GM18519 (cell line): Measurements from ENCODE around the gene GP1BB.
"Not testable (repeated sequence)": the region's sequence is repeated elsewhere in the genome, so short reads cannot be mapped to it uniquely, and the experiment has no call there.

ENCODE experiments used
- ATAC-seq: cut with Tn5 transposase; IDR thresholded peaks from one replicate; pipeline ENCODE4 v1.9.1; 2021; ENCODE audit warnings: mild to moderate bottlenecking, moderate library complexity; ENCODE audit not compliant: unreplicated experiment, low FRiP score

The GP1BB gene

DNA sequence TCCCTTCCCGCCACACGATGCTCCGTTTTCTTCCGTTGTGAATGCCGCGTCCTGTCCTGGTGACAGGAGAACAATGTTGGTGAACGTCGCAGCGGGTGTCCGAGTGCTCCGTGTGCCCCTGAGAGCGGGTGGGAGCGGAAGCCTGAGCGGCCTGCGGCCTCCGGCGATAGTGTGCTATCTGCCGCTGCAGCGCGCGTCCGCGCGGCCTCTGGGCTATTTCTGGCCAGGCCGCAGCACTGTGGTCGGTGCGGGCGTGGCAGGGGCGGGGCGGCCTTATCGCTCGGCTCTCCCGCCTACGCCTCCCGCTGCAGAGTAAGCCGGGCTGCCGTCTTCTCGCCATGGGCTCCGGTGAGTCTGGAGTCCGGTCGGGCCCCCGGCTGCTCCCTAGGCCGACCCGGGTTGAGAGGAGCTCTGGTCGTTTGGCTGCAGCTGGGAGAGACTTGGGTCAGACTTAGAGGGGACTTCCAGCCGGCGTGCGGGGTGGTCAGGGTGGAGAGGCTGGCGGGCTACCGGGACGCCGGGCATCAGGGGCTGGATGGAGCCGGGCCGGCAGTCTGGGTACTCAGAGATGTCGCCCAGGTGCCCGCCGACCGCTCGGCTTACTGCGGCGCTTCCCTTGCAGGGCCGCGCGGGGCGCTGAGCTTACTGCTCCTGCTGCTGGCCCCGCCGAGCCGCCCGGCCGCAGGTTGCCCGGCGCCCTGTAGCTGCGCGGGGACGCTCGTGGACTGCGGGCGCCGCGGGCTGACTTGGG is at the start of gene GP1BB:
TSS of gene GP1BB (plus strand) at position 308 of the 751 bp plus-strand sequence. CDS start at position 339, 31 bp downstream.
- no peak for ATAC-seq

- no peak for ATAC-seq
These were observed 49.7 kb upstream of the GP1BB start for GRCh38 chr22:19673660-19674059.

DNA sequence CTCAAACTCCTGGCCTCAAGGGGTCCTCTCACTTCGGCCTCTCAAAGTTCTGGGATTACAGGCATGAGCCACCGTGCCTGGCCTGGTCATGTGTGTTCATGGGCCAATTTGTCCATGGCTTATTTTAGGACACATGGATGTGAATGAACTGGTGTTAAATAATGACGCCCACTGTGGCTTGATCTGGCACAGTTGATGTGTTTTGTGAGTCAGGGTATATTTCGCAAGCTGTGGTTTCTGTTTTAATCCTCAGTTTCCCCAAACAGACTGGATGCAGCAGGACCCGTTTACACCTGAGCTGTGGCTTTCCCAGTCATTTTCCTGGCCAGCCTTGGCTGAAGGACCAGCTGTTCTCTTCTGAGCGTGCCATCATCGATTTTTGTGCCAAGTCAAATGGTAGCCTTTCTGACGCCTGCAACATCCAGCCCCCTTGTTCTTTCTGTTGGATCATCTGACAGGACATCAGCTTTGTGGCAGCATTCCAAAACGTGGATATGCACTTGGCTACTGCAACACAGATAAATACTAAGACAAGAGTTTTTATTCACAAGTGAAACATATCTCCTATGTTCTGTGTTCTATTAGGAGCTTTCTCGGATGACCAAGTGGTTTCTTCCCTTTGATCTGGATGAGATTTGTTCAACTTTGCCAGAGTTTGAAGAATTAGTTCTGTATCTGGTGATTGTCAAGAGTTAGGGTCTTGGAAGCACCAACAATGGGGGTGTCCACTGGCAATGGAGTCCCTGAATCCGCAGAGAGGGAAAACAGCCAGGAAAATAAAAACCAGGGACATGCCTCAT is 49.0 kb upstream of the GP1BB start:
- no peak for ATAC-seq

- ATAC-seq = no peak
These were observed 48.4 kb upstream of the GP1BB start for GRCh38 chr22:19674929-19675253.

GRCh38 chr22:19675428-19675827 is 47.9 kb upstream of the GP1BB start:
- ATAC-seq = no peak

DNA sequence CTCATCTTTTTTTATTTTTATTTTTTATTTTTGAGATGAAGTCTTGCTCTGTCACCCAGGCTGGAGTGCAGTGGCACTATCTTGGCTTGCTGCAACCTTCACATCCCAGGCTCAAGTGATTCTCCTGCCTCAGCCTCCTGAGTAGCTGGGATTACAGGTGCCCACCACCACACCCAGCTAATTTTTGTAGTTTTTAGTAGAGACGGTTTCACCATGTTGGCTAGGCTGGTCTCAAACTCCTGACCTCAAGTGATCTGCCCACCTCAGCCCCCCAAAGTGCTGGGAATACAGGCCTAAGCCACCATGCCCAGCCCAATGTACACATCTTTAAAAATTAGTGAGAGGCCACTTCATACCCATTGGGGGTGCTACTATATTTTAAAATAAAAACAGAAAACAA is 46.9 kb upstream of the GP1BB start:
- ATAC-seq = not testable (repeated sequence)

- ATAC-seq = no peak
These were observed 44.3 kb upstream of the GP1BB start for GRCh38 chr22:19678949-19679521.

- no peak for ATAC-seq
These were observed 43.7 kb upstream of the GP1BB start for GRCh38 chr22:19679522-19680101.

- ATAC-seq = no peak
These were observed 43.0 kb upstream of the GP1BB start for GRCh38 chr22:19680287-19680881.

DNA sequence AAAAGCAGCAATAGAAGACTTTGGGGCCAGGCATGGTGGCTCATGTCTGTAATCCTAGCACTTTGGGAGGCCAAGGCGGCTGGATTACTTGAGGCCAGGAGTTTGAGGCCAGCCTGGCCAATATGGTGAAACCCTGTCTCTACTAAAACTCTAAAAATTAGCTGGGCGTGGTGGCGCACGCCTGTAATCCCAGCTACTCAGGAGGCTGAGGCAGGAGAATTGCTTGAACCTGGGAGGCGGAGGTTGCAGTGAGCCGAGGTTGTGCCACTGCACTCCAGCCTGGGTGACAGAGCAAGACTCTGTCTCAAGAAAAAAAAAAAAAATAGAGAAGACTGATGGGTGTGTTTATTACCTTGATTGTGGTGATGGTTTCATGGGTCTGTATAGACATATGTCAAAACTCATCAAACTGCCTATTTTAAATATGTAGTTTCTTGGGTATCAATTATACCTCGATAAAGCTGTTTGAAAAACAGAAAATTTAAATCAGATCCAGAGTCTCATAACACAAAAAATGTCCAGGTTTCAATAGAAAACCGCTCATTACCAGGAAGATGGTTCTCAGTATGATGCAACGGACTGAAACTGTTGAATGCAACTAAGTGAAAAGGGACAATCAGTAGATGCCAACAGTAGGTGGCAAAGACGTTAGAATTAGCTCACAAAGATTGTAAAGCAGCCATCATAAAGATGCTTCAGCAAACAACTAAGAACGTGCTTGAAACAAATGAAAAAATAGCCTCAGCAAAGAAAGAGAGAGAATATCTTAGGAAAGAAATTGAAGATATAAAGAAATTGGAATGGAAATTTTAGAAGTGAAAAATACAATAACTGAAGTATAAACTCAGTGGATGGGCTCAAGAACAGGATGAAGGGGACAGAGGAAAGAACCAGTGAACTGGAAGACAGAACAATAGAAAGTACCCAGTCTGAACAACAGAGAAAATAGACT is 42.2 kb upstream of the GP1BB start:
- no peak for ATAC-seq

- ATAC-seq = no peak
These were observed 41.5 kb upstream of the GP1BB start for GRCh38 chr22:19681863-19682245.

DNA sequence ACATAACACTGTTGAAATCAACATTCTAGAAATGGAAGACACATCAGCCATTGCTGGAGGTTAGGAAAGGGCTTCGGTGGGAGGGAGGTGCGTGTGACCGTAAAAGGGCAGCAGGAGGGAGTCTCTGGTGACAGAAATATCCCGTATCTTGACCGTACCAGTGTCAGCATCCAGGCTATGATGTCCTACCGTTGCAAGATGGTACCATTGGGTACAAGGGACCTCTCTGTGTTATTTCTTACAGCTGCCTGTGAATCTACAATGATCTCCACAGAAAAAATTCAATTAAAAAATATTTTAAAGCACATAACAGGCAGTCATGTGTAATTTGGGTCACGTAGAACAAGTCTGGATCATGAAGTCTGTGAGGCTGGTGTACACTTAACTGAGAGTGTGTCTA is 36.4 kb upstream of the GP1BB start:
- no peak for ATAC-seq

GRCh38 chr22:19687561-19688300 is 35.6 kb upstream of the GP1BB start:
- no peak for ATAC-seq

- no peak for ATAC-seq
These were observed 34.7 kb upstream of the GP1BB start for GRCh38 chr22:19688301-19689290.

DNA sequence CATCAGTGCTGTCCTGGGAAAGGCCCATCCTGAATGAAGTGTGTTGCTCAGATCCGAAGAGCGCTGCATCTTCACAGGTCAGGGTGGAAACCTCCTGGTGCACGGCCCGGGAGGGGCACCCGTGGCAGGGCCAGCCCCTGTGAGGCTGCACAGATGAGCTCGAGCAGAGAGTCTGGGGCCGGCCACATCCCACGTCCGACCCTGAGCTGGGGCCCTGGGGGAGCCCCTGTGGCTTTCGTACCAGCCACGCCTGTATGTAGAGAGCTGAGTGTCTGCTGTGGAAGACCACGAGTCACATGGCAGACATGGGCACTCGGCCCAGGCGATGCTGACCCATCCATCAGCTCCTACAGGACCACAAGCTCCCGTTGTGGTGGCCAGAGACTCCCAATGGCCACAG is 33.9 kb upstream of the GP1BB start:
- no peak for ATAC-seq

DNA sequence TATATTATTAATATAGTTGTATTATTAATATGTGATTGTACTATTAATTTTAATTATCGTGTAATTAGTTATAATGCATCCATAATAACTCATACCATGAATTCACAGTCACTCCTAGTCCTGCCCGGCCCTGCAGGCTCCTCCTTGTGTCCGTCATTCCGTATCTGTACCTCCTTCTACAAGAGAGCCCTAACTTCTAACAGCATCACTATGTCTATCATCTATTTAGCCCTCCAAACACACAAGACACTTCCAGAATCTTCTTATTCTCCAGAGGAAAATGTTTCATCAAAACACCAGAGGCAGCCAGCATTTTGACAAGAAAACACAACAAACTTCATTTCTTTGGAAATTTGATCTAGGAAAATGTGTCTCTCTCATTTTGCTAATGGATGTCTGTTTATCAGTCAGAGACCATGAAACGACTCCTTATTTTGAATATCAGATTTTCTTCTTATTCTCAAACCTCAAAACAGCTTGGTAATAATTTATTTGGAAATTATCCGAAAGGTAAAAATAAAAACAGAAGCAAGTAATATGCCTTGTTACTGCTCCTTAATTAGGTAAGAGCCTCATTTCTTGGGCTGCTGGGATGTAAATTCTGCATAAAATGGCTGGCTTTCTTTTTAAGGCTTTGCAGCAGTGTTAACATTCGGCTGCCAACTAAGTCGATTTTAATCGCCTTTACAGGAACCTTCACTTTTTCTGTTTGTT is 32.2 kb upstream of the GP1BB start:
- no peak for ATAC-seq

- no peak for ATAC-seq
These were observed 31.5 kb upstream of the GP1BB start for GRCh38 chr22:19691721-19692341.
